ENCODE results near the gene MANBA. TPM values are rescaled to one million over a fixed set of nuclear protein-coding genes. Genes with fewer than 3 reads are reported as not detected.
A peak's percentile ranks its signal among the peaks of the same experiment; 100 is the strongest.

MANBA gene
- total and polyA plus RNA-seq, 2 of the 13 experiments (the other 11 are each of a cell fraction or from before 2014, with no cell fraction given) = 11.7 to 33.3 TPM

- TF ChIP-seq, protein P1, sequence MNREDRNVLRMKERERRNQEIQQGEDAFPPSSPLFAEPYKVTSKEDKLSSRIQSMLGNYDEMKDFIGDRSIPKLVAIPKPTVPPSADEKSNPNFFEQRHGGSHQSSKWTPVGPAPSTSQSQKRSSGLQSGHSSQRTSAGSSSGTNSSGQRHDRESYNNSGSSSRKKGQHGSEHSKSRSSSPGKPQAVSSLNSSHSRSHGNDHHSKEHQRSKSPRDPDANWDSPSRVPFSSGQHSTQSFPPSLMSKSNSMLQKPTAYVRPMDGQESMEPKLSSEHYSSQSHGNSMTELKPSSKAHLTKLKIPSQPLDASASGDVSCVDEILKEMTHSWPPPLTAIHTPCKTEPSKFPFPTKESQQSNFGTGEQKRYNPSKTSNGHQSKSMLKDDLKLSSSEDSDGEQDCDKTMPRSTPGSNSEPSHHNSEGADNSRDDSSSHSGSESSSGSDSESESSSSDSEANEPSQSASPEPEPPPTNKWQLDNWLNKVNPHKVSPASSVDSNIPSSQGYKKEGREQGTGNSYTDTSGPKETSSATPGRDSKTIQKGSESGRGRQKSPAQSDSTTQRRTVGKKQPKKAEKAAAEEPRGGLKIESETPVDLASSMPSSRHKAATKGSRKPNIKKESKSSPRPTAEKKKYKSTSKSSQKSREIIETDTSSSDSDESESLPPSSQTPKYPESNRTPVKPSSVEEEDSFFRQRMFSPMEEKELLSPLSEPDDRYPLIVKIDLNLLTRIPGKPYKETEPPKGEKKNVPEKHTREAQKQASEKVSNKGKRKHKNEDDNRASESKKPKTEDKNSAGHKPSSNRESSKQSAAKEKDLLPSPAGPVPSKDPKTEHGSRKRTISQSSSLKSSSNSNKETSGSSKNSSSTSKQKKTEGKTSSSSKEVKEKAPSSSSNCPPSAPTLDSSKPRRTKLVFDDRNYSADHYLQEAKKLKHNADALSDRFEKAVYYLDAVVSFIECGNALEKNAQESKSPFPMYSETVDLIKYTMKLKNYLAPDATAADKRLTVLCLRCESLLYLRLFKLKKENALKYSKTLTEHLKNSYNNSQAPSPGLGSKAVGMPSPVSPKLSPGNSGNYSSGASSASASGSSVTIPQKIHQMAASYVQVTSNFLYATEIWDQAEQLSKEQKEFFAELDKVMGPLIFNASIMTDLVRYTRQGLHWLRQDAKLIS (CRISPR knock-in tag; IDR thresholded peaks at IDR 0.05) = no peak
- TF ChIP-seq JUN (CRISPR knock-in tag; IDR thresholded peaks at IDR 0.05) (no peak), TGIF2 (CRISPR knock-in tag; IDR thresholded peaks at IDR 0.05) (no peak), ZNF704 (CRISPR knock-in tag; IDR thresholded peaks at IDR 0.05; ENCODE audit: borderline replicate concordance) (no peak)
Observed at GRCh38 chr4:102799816-102800215, 39.0 kb upstream of the MANBA start (continued).

DNA sequence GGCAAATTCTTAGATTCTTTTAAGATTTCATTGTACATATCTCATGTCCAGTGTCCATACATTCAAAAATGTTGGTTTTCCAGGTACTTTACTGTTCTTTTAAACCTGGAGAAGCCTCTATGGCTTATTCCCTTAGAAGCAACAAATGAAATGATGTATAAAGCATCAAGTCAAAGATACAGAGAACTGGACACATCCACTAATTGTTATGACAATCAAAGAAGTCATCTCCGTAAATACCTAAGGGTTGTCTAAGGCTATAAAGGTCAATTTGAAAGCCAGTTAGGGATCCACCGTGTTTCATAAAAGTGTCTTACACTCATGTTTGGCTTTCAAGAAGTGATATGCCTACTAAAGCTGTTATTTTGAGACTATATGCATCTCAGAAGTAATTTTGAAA is 34.2 kb upstream of the MANBA start:
- ATAC-seq = no peak
- ChIA-PET CTCF (ENCODE audit: low intra/inter-chr PET ratio, low total read pairs) (no interaction called here), POLR2A (no interaction called here)
- in situ Hi-C loops (cut with HindIII; ENCODE audit: extremely low pct_ligation_motif_present, low pct_unique_long_range_greater_than_20kb) = no loop called here
- Histone ChIP-seq H3K36me3 (replicated peaks in 1 of 2; ENCODE audit: control insufficient read depth in 1 of 2, insufficient read depth in 2 of 2, low read length in 2 of 2) (peaks cover 1 to 28% of the 10 kb centered on the region in 2 experiments; a peak in 4 of 5 replicates), H3K79me2 (ENCODE audit: insufficient read depth, low read length) (no peaks in the 10 kb centered on the region), H3K4me1 (ENCODE audit: insufficient read depth, low read length) (no peaks in the 10 kb centered on the region), H3K4me3 (replicated peaks in 1 of 3; ENCODE audit: insufficient read depth in 1 of 3, low read depth in 2 of 3, low read length in 3 of 3) (no peak overlapping the region), H3K9ac (ENCODE audit: insufficient read depth, low read depth, low read length) (no peak overlapping the region), H3K4me2 (ENCODE audit: low read depth, low read length) (no peak overlapping the region), H3K27ac (ENCODE audit: extremely low read length, insufficient read depth, low read length) (no peak overlapping the region), H3K27me3 (ENCODE audit: control insufficient read depth in 1 of 2, insufficient read depth in 2 of 2, low read length in 2 of 2) (no peaks in the 10 kb centered on the region), H4K20me1 (ENCODE audit: insufficient read depth, low read length) (no peaks in the 10 kb centered on the region), H2AFZ (ENCODE audit: low read length) (no peak overlapping the region), H3K9me3 (ENCODE audit: low read length) (no peaks in the 10 kb centered on the region)
- BruUV-seq (replicated peaks) = TSS peak; percentile 4
- WGBS (ENCODE audit: low lambda C conversion rate) = 92% methylated on average over 2 of the region's 2 CpGs
- DNase-seq (ENCODE audit: low spot score) = no peak
- no peak for FAIRE-seq
- intact Hi-C loops (cut with micrococcal nuclease; ENCODE audit: unreplicated experiment) = loop anchor here (5.0 kb wide), 1 partner anchor 173 kb away; no protein-coding TSS in a partner anchor
- TF ChIP-seq, protein P2, sequence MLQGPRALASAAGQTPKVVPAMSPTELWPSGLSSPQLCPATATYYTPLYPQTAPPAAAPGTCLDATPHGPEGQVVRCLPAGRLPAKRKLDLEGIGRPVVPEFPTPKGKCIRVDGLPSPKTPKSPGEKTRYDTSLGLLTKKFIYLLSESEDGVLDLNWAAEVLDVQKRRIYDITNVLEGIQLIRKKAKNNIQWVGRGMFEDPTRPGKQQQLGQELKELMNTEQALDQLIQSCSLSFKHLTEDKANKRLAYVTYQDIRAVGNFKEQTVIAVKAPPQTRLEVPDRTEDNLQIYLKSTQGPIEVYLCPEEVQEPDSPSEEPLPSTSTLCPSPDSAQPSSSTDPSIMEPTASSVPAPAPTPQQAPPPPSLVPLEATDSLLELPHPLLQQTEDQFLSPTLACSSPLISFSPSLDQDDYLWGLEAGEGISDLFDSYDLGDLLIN (CRISPR knock-in tag; IDR thresholded peaks at IDR 0.05; ENCODE audit: borderline replicate concordance) = no peak
- TF ChIP-seq NFE2L2 (IDR thresholded peaks at IDR 0.05; ENCODE audit: low read length) (no peak), RFX3 (CRISPR knock-in tag; IDR thresholded peaks at IDR 0.05) (no peak), HNRNPUL1 (IDR thresholded peaks at IDR 0.05; ENCODE audit: low read depth, low read length) (no peak), FOXJ3 (CRISPR knock-in tag; IDR thresholded peaks at IDR 0.05; ENCODE audit: borderline replicate concordance) (no peak), RBM39 (IDR thresholded peaks at IDR 0.05; ENCODE audit: low read depth, low read length, poor library complexity, severe bottlenecking) (no peak)
- TF ChIP-seq, protein P3, sequence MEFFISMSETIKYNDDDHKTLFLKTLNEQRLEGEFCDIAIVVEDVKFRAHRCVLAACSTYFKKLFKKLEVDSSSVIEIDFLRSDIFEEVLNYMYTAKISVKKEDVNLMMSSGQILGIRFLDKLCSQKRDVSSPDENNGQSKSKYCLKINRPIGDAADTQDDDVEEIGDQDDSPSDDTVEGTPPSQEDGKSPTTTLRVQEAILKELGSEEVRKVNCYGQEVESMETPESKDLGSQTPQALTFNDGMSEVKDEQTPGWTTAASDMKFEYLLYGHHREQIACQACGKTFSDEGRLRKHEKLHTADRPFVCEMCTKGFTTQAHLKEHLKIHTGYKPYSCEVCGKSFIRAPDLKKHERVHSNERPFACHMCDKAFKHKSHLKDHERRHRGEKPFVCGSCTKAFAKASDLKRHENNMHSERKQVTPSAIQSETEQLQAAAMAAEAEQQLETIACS (CRISPR knock-in tag; IDR thresholded peaks at IDR 0.05) = no peak
- TF ChIP-seq, protein P4, sequence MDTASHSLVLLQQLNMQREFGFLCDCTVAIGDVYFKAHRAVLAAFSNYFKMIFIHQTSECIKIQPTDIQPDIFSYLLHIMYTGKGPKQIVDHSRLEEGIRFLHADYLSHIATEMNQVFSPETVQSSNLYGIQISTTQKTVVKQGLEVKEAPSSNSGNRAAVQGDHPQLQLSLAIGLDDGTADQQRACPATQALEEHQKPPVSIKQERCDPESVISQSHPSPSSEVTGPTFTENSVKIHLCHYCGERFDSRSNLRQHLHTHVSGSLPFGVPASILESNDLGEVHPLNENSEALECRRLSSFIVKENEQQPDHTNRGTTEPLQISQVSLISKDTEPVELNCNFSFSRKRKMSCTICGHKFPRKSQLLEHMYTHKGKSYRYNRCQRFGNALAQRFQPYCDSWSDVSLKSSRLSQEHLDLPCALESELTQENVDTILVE (CRISPR knock-in tag; IDR thresholded peaks at IDR 0.05) = no peak
- TF ChIP-seq, protein P5, sequence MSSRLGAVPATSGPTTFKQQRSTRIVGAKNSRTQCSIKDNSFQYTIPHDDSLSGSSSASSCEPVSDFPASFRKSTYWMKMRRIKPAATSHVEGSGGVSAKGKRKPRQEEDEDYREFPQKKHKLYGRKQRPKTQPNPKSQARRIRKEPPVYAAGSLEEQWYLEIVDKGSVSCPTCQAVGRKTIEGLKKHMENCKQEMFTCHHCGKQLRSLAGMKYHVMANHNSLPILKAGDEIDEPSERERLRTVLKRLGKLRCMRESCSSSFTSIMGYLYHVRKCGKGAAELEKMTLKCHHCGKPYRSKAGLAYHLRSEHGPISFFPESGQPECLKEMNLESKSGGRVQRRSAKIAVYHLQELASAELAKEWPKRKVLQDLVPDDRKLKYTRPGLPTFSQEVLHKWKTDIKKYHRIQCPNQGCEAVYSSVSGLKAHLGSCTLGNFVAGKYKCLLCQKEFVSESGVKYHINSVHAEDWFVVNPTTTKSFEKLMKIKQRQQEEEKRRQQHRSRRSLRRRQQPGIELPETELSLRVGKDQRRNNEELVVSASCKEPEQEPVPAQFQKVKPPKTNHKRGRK (CRISPR knock-in tag; IDR thresholded peaks at IDR 0.05) = no peak
